Body of pancreas (tissue), 4 donors: Measurements from ENCODE around the gene BBS5. TPM values are rescaled to one million over a fixed set of nuclear protein-coding genes. Genes with fewer than 3 reads are reported as not detected.
"Not testable (repeated sequence)": the region's sequence is repeated elsewhere in the genome, so short reads cannot be mapped to it uniquely, and the experiment has no call there.

ENCODE experiments used
- ATAC-seq: fragments of 150-250 bp; one replicate; pipeline ENCODE4 v1.9.1; 2016
- DNase-seq, 4 donors: peaks; one replicate each; pipeline ENCODE4 v3.0.0-alpha.2; 2019
- H3K27ac ChIP-seq, 4 donors: fragments of 200-600 bp; sonication (generic); 1 replicate in 3 of 4; 2 replicates in 1 of 4; pipeline versions ENCODE4 v1.5.1 to v1.6.1; 2016 to 2019; ENCODE audit warnings: mild to moderate bottlenecking in 1 of 4, mixed read lengths in 1 of 4, moderate library complexity in 1 of 4
- H3K27me3 ChIP-seq, 2 donors: fragments of 200-600 bp; sonication (generic); one replicate each; pipeline ENCODE4 v1.6.0; 2016; ENCODE audit warnings: mild to moderate bottlenecking in 1 of 2
- H3K36me3 ChIP-seq, 2 donors: fragments of 200-600 bp; sonication (generic); replicated peaks in 1 of 2; 2 replicates each; pipeline ENCODE4 v1.5.1; 2016; ENCODE audit warnings: low read depth in 2 of 2; ENCODE audit not compliant: insufficient read depth in 1 of 2
- H3K4me1 ChIP-seq: fragments of 200-600 bp; sonication (generic); one replicate; pipeline ENCODE4 v1.6.0; 2016
- H3K4me3 ChIP-seq, 2 donors: fragments of 200-600 bp; sonication (generic); 1 replicate in 1 of 2; 2 replicates in 1 of 2; pipeline ENCODE4 v1.5.1; 2016 to 2019
- H3K9me3 ChIP-seq, 3 donors: fragments of 200-600 bp; sonication (generic); 1 replicate in 2 of 3; 2 replicates in 1 of 3; pipeline ENCODE4 v1.5.1; 2016
- POLR2A ChIP-seq, 3 donors: fragments of 450-650 bp; IDR thresholded peaks; one replicate each; pipeline ENCODE4 v1.6.1; 2016; ENCODE audit warnings: antibody characterized with exemption in 3 of 3, mild to moderate bottlenecking in 2 of 3
- WGBS, 2 donors: methylation state at CpG; one replicate each; pipeline ENCODE4 v1.1.5; 2017; 5-methylcytosine and 5-hydroxymethylcytosine counted together
- intact Hi-C: fragments of 100-400 bp; cut with DNase I; formaldehyde crosslinking; loops from one replicate; pipeline ENCODE4 v1.15.1; 2023
- total RNA-seq, 2 donors: library from RNA; depleted of rRNA; stranded (reverse); fragments of >200 nt; gene quantifications; one replicate each; pipeline ENCODE4 v1.1.0, GENCODE V29; 2016
- TF ChIP-seq, protein P1 (sequence below), 7 experiments: fragments of 450-650 bp in 4 of 7; fragments of 200-600 bp in 3 of 7; sonication (generic) in 3 of 7; IDR thresholded peaks; one replicate each; pipeline ENCODE4 v1.5.1; 2016 to 2019; ENCODE audit warnings: antibody characterized with exemption in 7 of 7

Gene BBS5
- total RNA-seq, 2 donors from 2014 or later, result 8.2 to 16.3 TPM

DNA sequence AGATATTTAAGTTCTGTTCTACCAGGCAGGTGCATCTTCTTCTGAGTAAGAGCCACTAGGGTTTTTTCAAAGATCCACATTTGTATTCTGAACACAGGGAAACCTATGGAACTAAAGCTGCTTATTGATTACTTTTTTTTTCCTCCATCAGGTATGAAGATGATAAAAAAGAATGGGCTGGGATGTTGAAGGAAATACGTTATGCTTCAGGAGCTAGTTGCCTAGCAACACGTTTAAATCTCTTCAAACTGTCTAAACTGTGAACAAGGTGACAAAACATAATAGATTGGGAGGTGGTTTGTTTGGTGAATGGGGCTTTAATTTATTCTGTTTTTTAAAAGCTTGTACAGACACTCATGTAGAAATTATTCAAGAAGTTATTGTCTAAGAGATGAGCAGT, 46.1 kb downstream of the BBS5 start:
- no peaks in the 10 kb centered on the region for H3K27me3 ChIP-seq
- no peaks in the 10 kb centered on the region for H3K36me3 ChIP-seq
- H3K4me3 ChIP-seq, result no peak overlapping the region
- intact Hi-C loops, result no loop called here
- WGBS, 2 donors, result 67 to 82% methylated on average over 2 of the region's 2 CpGs
- ATAC-seq (no peak), DNase-seq (no peak)
- no peaks in the 10 kb centered on the region for H3K9me3 ChIP-seq
- no peak for TF ChIP-seq POLR2A (IDR thresholded peaks at IDR 0.05)
- TF ChIP-seq, protein P1, sequence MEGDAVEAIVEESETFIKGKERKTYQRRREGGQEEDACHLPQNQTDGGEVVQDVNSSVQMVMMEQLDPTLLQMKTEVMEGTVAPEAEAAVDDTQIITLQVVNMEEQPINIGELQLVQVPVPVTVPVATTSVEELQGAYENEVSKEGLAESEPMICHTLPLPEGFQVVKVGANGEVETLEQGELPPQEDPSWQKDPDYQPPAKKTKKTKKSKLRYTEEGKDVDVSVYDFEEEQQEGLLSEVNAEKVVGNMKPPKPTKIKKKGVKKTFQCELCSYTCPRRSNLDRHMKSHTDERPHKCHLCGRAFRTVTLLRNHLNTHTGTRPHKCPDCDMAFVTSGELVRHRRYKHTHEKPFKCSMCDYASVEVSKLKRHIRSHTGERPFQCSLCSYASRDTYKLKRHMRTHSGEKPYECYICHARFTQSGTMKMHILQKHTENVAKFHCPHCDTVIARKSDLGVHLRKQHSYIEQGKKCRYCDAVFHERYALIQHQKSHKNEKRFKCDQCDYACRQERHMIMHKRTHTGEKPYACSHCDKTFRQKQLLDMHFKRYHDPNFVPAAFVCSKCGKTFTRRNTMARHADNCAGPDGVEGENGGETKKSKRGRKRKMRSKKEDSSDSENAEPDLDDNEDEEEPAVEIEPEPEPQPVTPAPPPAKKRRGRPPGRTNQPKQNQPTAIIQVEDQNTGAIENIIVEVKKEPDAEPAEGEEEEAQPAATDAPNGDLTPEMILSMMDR (IDR thresholded peaks at IDR 0.05), result no peak
- no peak overlapping the region for H3K27ac ChIP-seq
- no peaks in the 10 kb centered on the region for H3K4me1 ChIP-seq

DNA sequence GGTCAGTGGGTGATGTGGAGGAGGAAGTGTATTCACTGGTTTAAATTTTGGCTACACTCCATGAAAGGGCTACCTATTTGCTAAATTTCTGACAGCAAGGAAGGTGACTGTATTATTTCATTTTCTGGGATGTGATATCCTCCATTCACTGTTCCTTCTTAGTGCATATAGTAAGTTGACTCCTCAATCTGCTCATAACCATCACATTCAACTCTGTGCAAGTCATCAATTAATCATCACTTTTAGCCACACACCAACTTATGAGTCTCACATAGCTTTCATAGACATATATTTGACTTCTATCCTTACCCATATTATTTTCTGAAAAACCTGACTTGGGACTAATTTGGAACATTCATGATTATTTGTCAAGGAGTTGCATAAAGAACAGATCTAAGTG, 47.2 kb downstream of the BBS5 start:
- ATAC-seq (no peak), DNase-seq (no peak)
- H3K27me3 ChIP-seq, result no peaks in the 10 kb centered on the region
- no peak overlapping the region for H3K27ac ChIP-seq
- H3K4me3 ChIP-seq, result no peak overlapping the region
- TF ChIP-seq, protein P1 (IDR thresholded peaks at IDR 0.05), result no peak
- no peak for TF ChIP-seq POLR2A (IDR thresholded peaks at IDR 0.05)
- intact Hi-C loops, result no loop called here
- no peaks in the 10 kb centered on the region for H3K36me3 ChIP-seq
- no peaks in the 10 kb centered on the region for H3K4me1 ChIP-seq
- H3K9me3 ChIP-seq, result no peaks in the 10 kb centered on the region

DNA sequence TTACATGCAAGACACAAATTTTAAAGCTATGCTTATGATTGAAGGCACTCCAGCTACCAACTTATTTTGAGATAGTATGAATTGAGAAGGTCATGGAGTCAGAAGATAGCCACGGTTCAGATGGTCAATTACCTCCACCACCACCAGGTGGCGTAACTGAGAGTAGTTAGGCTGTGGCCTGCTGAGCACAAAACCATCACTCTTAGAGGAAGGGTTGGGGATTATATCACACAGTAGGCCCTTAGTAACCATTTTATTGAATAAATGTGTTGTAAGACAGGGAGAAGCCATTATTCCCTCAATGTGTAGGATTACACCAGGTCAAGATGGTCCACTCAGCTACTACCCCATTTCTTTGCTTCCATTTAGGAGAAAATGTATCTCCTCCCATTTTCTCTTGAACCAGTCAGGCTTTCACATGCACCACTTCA, 49.0 kb downstream of the BBS5 start:
- TF ChIP-seq POLR2A (IDR thresholded peaks at IDR 0.05), result no peak
- TF ChIP-seq, protein P1 (IDR thresholded peaks at IDR 0.05), result peak; percentile 53 to 78 (median 68)
- no peaks in the 10 kb centered on the region for H3K4me1 ChIP-seq
- no peak overlapping the region for H3K4me3 ChIP-seq
- intact Hi-C loops, result no loop called here
- DNase-seq (peak; percentile 67 to 82 (median 74)), ATAC-seq (peak; percentile 74)
- WGBS, 2 donors, result 7 to 15% methylated on average over 2 of the region's 2 CpGs
- no peak overlapping the region for H3K27ac ChIP-seq
- H3K27me3 ChIP-seq, result no peaks in the 10 kb centered on the region
- H3K9me3 ChIP-seq, result no peaks in the 10 kb centered on the region
- no peaks in the 10 kb centered on the region for H3K36me3 ChIP-seq

DNA sequence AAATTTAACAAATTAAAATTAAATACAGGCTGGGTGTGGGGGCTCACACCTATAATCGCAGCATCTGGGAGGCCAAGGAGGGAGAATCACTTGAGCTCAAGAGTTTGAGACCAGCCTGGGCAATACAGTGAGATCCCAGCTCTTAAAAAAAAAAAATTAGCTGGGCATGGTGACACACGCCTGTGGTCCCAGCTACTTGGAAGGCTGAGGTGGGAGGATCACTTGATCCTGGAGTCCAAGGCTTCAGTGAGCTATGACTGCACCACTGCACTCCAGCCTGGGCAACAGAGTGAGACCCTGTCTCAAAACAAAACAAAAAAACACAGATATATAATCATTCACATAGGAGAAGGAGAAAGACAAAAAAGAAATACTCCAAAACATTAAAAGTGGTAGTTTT, 60.2 kb downstream of the BBS5 start:
- intact Hi-C loops, ATAC-seq, H3K4me3 ChIP-seq, DNase-seq, H3K27me3 ChIP-seq, H3K36me3 ChIP-seq, H3K4me1 ChIP-seq, H3K27ac ChIP-seq, H3K9me3 ChIP-seq: not testable (repeated sequence)
- WGBS, 2 donors, result 92 to 94% methylated on average over 2 of the region's 2 CpGs

DNA sequence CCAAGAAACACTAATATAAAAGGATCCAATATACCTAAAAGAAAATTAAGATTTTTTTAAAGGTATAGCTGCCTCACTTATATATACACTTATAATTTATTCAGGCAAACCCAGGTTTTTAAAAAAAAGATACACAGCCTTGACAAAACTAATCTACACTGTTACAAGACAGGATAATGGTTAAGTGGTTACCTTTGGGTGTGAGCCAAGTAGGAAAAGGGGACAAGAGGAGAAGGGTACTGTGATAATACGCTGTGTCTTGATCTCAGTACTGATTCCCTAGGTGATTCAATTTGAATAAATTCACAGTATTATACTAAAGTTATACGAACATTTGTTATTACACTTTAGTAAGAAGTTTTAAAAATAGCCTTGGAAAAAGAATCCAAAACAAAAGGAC, 60.9 kb downstream of the BBS5 start:
- Histone ChIP-seq H3K9me3 (no peaks in the 10 kb centered on the region), H3K27ac (no peak overlapping the region), H3K4me3 (no peak overlapping the region), H3K4me1 (no peaks in the 10 kb centered on the region), H3K27me3 (no peaks in the 10 kb centered on the region), H3K36me3 (no peaks in the 10 kb centered on the region)
- no peak for ATAC-seq
- DNase-seq, result no peak
- 78 to 86% methylated on average over 2 of the region's 2 CpGs for WGBS, 2 donors
- intact Hi-C loops, result no loop called here
- no peak for TF ChIP-seq POLR2A (IDR thresholded peaks at IDR 0.05)
- TF ChIP-seq, protein P1 (IDR thresholded peaks at IDR 0.05), result no peak
